ENCODE results near the gene GLI1. TPM values are rescaled to one million over a fixed set of nuclear protein-coding genes. Genes with fewer than 3 reads are reported as not detected.

GLI1 gene
- total and polyA plus RNA-seq, 2 donors (not counting 1 experiment from before 2014, with no cell fraction given): 0.40 to 2.0 TPM

GRCh38 chr12:57415088-57415487, 44.5 kb upstream of the GLI1 start:
- Histone ChIP-seq H3K4me1 (ENCODE audit: control insufficient read depth, extremely low read depth, insufficient read depth, low read length) (no peaks in the 10 kb centered on the region), H3K4me3 (replicated peaks in 1 of 4; ENCODE audit: control extremely low read depth in 1 of 4, insufficient read depth in 1 of 4, low read depth in 3 of 4, low read length in 4 of 4) (no peak overlapping the region), H3K79me2 (ENCODE audit: control insufficient read depth, insufficient read depth, low read length) (peaks cover 10% of the 10 kb centered on the region), H3K27ac (ENCODE audit: insufficient read depth, low read length) (no peak overlapping the region), H2AFZ (ENCODE audit: low read length) (no peak overlapping the region), H3K27me3 (ENCODE audit: control insufficient read depth, insufficient read depth, low read length) (no peaks in the 10 kb centered on the region), H3K36me3 (ENCODE audit: control insufficient read depth, insufficient read depth, low read length) (no peaks in the 10 kb centered on the region), H3K4me2 (ENCODE audit: extremely low read depth, insufficient read depth, low read length) (no peak overlapping the region), H3K9me3 (ENCODE audit: control insufficient read depth, insufficient read depth, low read depth, low read length) (no peaks in the 10 kb centered on the region), H4K20me1 (ENCODE audit: control insufficient read depth, extremely low read depth, insufficient read depth, low read length) (no peaks in the 10 kb centered on the region), H3K9ac (ENCODE audit: insufficient read depth, low read length) (no peak overlapping the region)
- no peak for TF ChIP-seq EZH2 (IDR thresholded peaks at IDR 0.05; ENCODE audit: low read length, missing control alignments)
- TF ChIP-seq, protein P1, sequence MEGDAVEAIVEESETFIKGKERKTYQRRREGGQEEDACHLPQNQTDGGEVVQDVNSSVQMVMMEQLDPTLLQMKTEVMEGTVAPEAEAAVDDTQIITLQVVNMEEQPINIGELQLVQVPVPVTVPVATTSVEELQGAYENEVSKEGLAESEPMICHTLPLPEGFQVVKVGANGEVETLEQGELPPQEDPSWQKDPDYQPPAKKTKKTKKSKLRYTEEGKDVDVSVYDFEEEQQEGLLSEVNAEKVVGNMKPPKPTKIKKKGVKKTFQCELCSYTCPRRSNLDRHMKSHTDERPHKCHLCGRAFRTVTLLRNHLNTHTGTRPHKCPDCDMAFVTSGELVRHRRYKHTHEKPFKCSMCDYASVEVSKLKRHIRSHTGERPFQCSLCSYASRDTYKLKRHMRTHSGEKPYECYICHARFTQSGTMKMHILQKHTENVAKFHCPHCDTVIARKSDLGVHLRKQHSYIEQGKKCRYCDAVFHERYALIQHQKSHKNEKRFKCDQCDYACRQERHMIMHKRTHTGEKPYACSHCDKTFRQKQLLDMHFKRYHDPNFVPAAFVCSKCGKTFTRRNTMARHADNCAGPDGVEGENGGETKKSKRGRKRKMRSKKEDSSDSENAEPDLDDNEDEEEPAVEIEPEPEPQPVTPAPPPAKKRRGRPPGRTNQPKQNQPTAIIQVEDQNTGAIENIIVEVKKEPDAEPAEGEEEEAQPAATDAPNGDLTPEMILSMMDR (conservative IDR thresholded peaks at IDR 0.05 in 1 of 2, IDR thresholded peaks at IDR 0.05 in 1 of 2; ENCODE audit: low read depth in 1 of 2, low read length in 2 of 2): no peak
- no peak for DNase-seq (ENCODE audit: low read depth in 2 of 2)

DNA sequence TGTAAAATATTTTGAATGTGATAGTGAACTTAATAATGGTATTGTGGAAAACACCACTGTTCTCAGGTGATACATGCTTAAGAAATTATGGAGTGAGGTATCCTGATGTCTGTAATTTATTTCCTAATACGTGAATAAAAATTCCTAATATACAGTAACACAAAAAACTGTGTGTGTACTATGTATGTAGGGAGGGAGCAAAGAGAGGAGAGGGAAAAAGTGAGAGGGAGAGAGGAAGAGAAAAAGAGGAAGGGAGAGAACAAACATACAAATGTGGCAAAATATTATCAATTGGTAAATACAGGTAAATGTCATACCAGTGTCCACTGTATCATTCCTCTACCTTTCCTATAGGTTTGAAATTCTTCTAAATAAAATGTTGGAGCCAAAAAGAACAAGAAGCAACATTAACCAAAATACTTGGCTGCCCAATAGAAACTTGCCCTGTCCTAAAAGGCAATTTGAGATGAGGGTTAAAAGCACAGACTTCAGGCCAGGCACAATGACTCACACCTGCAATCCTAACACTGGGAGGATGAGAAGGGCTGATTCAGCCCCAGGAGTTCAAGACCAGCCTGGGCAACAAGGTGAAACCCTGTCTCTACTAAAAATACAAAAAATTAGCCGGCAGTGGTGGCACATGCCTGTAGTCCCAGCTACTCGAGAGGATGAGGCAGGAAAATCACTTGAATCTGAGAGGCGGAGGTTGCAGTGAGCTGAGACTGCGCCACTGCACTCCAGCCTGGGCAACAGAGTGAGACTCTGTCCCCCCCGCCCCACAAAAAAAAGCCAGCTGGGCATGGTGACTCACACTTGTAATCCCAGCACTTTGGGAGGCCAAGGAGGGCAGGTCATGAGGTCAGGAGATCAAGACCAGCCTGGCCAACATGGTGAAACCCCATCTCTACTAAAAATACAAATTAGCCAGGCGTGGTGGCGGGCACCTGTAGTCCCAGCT, 43.3 kb upstream of the GLI1 start:
- peak; percentile 30 to 36 for DNase-seq (ENCODE audit: low read depth in 2 of 2)
- Histone ChIP-seq H3K4me1 (ENCODE audit: control insufficient read depth, extremely low read depth, insufficient read depth, low read length) (no peaks in the 10 kb centered on the region), H3K9ac (ENCODE audit: insufficient read depth, low read length) (no peak overlapping the region), H3K36me3 (ENCODE audit: control insufficient read depth, insufficient read depth, low read length) (no peaks in the 10 kb centered on the region), H3K4me2 (ENCODE audit: extremely low read depth, insufficient read depth, low read length) (no peak overlapping the region), H4K20me1 (ENCODE audit: control insufficient read depth, extremely low read depth, insufficient read depth, low read length) (no peaks in the 10 kb centered on the region), H3K27ac (ENCODE audit: insufficient read depth, low read length) (no peak overlapping the region), H3K9me3 (ENCODE audit: control insufficient read depth, insufficient read depth, low read depth, low read length) (no peaks in the 10 kb centered on the region), H3K27me3 (ENCODE audit: control insufficient read depth, insufficient read depth, low read length) (no peaks in the 10 kb centered on the region), H2AFZ (ENCODE audit: low read length) (no peak overlapping the region), H3K79me2 (ENCODE audit: control insufficient read depth, insufficient read depth, low read length) (peaks cover 8% of the 10 kb centered on the region), H3K4me3 (replicated peaks in 1 of 4; ENCODE audit: control extremely low read depth in 1 of 4, insufficient read depth in 1 of 4, low read depth in 3 of 4, low read length in 4 of 4) (no peak overlapping the region)
- TF ChIP-seq, protein P1 (conservative IDR thresholded peaks at IDR 0.05 in 1 of 2, IDR thresholded peaks at IDR 0.05 in 1 of 2; ENCODE audit: low read depth in 1 of 2, low read length in 2 of 2): no peak
- TF ChIP-seq EZH2 (IDR thresholded peaks at IDR 0.05; ENCODE audit: low read length, missing control alignments): no peak

- Histone ChIP-seq H3K9me3 (ENCODE audit: control insufficient read depth, insufficient read depth, low read depth, low read length) (no peaks in the 10 kb centered on the region), H2AFZ (ENCODE audit: low read length) (no peak overlapping the region), H3K27ac (ENCODE audit: insufficient read depth, low read length) (no peak overlapping the region), H3K9ac (ENCODE audit: insufficient read depth, low read length) (no peak overlapping the region), H3K79me2 (ENCODE audit: control insufficient read depth, insufficient read depth, low read length) (peaks cover 10% of the 10 kb centered on the region), H3K4me3 (replicated peaks in 1 of 4; ENCODE audit: control extremely low read depth in 1 of 4, insufficient read depth in 1 of 4, low read depth in 3 of 4, low read length in 4 of 4) (no peak overlapping the region), H3K4me1 (ENCODE audit: control insufficient read depth, extremely low read depth, insufficient read depth, low read length) (no peaks in the 10 kb centered on the region), H4K20me1 (ENCODE audit: control insufficient read depth, extremely low read depth, insufficient read depth, low read length) (no peaks in the 10 kb centered on the region), H3K36me3 (ENCODE audit: control insufficient read depth, insufficient read depth, low read length) (peaks cover 2% of the 10 kb centered on the region), H3K27me3 (ENCODE audit: control insufficient read depth, insufficient read depth, low read length) (no peaks in the 10 kb centered on the region), H3K4me2 (ENCODE audit: extremely low read depth, insufficient read depth, low read length) (no peak overlapping the region)
- no peak for DNase-seq (ENCODE audit: low read depth in 2 of 2)
- TF ChIP-seq, protein P1 (conservative IDR thresholded peaks at IDR 0.05 in 1 of 2, IDR thresholded peaks at IDR 0.05 in 1 of 2; ENCODE audit: low read depth in 1 of 2, low read length in 2 of 2): no peak
- no peak for TF ChIP-seq EZH2 (IDR thresholded peaks at IDR 0.05; ENCODE audit: low read length, missing control alignments)
These were observed 41.3 kb upstream of the GLI1 start for GRCh38 chr12:57418255-57418654.

All from fibroblast of lung (primary cell).